Measurements from ENCODE around the gene BNIP5.

The BNIP5 gene

GRCh38 chr6:36320475-36320874, 16.2 kb downstream of the BNIP5 start:
- DNase-seq, result peak in 1 of 2 experiments; percentile 60

- DNase-seq, result no peak
Observed at GRCh38 chr6:36319821-36320220, 16.9 kb downstream of the BNIP5 start.

GRCh38 chr6:36319436-36319762, 17.3 kb downstream of the BNIP5 start:
- peak; percentile 68 to 86 for DNase-seq

- DNase-seq, result peak in 1 of 2 experiments; percentile 16
Observed at GRCh38 chr6:36318690-36319435, 17.8 kb downstream of the BNIP5 start.

- DNase-seq, result no peak
Observed at GRCh38 chr6:36317623-36318022, 19.1 kb downstream of the BNIP5 start.

GRCh38 chr6:36315921-36316320, 20.8 kb downstream of the BNIP5 start:
- no peak for DNase-seq

GRCh38 chr6:36314221-36315014, 22.3 kb downstream of the BNIP5 start:
- DNase-seq, result no peak

- DNase-seq, result no peak
Observed at GRCh38 chr6:36313649-36313936, 23.1 kb downstream of the BNIP5 start.

GRCh38 chr6:36312854-36313648, 23.6 kb downstream of the BNIP5 start:
- no peak for DNase-seq

GRCh38 chr6:36309900-36310299, 26.8 kb downstream of the BNIP5 start:
- no peak for DNase-seq

- DNase-seq, result no peak
Observed at GRCh38 chr6:36309203-36309602, 27.5 kb downstream of the BNIP5 start.

GRCh38 chr6:36308514-36308913, 28.2 kb downstream of the BNIP5 start:
- no peak for DNase-seq

- no peak for DNase-seq
Observed at GRCh38 chr6:36306375-36306774, 30.3 kb downstream of the BNIP5 start.

- DNase-seq, result no peak
Observed at GRCh38 chr6:36305885-36306284, 30.8 kb downstream of the BNIP5 start.

- DNase-seq, result peak; percentile 86 to 92
Observed at GRCh38 chr6:36302227-36302976, 34.3 kb downstream of the BNIP5 start.

GRCh38 chr6:36301781-36302180, 34.9 kb downstream of the BNIP5 start:
- no peak for DNase-seq

GRCh38 chr6:36301085-36301658, 35.5 kb downstream of the BNIP5 start:
- DNase-seq, result no peak

- no peak for DNase-seq
Observed at GRCh38 chr6:36298027-36298426, 38.7 kb downstream of the BNIP5 start.

- no peak for DNase-seq
Observed at GRCh38 chr6:36297511-36297910, 39.2 kb downstream of the BNIP5 start.

- DNase-seq, result no peak
Observed at GRCh38 chr6:36297051-36297450, 39.6 kb downstream of the BNIP5 start.

- DNase-seq, result no peak
Observed at GRCh38 chr6:36296240-36296639, 40.4 kb downstream of the BNIP5 start.

GRCh38 chr6:36292170-36292569, 44.5 kb downstream of the BNIP5 start:
- DNase-seq, result no peak

All from SHP77 (cell line).